Hematopoietic multipotent progenitor cell treated with erythropoietin and hydrocortisone succinate and interleukin-3 and kit ligand, for 15 days (in vitro differentiated cells): Measurements from ENCODE around the gene GRIA3.
"Not testable (repeated sequence)": the region's sequence is repeated elsewhere in the genome, so short reads cannot be mapped to it uniquely, and the experiment has no call there.

ENCODE experiments used
- DNase-seq: peaks from one replicate; pipeline ENCODE4 v3.0.0-alpha.2; 2015; ENCODE audit warnings: low spot score

Gene GRIA3

DNA sequence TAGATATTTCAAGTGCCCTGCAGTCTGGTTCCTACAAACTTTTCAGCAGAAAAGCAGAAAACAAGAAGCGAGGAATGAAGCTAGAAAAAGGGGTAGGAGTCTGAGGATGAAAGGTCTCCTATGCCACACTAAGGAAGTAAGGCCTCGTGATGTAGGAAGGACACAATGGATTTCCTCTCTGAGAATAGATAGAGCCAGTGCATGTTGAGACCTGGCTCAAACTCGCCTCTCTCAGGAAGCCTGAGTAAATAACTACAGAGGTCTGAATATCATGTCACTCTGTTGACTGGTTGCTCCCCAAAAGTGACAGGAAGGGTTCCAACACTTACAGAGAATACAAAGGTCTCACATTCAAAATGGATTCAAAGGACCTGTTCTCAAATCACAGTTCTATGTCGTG, 93.3 kb downstream of the GRIA3 start:
- no peak for DNase-seq

DNA sequence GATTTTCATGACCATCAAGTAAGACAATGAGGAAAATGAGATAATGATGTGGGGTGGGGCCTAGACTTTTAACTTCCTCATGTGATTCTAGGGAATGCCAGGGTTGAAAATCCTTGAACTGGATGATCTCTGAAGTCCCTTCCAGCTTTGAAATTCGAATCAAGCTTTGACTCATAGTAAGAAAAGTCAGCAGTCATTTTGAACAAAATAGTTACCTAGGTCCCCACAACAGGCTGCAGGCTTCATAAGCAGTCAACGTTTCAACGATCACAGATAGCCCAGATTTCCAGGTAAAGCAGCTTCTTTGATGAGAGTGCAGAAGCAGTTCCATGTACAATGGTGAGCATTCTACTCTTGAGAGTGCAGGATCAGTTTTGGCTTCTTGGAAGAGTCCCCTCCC, 93.7 kb downstream of the GRIA3 start:
- DNase-seq: no peak

DNA sequence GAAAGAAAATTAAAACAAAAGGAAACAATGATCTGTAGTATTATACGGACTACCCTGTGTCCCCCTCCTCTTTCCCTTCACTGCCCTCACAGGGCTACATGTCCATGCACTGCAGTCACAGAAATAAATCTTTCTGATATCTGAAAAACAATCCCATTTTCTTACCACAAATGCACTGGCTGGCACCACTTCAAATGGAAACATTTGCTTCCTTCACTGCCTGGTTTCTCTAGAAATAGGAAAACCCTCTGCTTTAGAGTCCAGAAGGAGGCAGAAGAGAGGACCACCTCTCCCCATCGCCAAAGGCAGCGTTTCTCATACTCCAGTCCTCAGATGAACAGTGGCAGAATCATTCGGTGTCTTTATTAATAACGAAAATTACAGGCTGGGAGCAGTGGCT, 98.2 kb downstream of the GRIA3 start:
- DNase-seq: no peak

DNA sequence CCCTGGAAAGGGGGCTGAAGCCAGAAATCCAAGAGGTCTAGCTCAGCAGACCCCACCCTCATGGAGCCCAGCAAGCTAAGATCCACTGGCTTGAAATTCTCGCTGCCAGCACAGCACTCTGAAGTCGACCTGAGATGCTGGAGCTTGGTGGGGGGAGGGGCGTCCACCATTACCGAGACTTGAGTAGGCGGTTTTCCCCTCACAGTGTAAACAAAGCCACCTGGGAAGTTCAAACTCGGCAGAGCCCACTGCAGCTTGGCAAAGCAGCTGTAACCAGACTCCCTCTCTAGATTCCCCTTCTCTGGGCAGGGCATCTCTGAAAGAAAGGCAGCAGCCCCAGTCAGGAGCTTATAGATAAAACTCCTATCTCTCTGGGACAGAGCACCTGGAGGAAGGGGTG, 99.3 kb downstream of the GRIA3 start:
- DNase-seq: not testable (repeated sequence)

DNA sequence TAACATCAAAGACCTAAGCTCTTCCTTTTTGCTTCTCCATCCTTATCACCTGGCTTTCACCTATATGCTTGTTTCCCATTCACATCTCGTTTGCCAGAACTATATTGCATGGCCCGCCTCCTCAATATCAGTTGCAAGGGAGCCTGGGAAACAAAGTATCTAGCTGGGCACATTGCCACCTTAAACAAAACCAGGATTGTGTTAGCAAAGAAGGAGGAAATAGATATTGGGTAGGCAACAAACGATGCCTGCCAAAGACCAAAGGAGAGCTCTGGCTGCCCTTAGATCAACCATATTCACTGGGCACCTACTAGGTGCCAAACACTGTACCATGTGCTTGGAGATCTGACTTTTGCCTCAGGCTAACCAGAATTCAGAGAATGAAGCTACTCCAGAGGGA, 107.5 kb downstream of the GRIA3 start:
- DNase-seq: no peak

DNA sequence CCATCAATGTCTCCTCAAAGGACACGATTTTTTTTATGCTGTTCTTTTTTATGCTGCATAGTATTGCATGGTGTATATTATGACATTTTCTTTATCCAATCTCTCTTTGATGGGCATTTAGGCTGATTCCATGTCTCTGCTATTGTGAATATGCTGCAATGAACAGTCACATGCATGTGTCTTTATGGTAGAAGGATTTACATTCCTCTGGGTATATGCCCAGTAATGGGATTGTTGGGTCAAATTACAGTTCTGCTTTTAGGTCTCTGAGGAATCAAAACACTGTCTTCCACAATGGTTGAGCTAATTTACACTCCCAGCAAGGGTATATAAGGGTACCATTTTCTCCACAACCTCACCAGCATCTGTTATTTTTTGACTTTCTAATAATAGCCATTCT, 113.9 kb downstream of the GRIA3 start:
- no peak for DNase-seq

DNA sequence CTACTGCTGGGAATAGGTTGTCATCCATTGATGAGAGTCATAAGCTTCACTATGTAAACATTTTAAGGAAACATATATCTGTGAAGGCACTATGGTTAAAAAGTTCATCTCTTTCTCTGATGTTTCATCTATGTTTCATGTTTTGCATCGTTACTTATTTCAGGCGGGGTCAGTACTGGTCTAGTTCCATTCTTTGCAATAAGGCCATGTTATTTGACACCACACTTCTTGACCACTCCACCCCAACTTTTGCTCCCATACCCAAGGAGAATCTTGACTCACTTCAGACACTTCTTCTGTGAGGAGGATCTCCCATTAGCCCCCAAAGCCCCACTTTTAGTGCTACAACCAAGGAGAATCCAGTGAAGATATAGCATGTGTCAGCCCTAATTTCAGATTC, 119.4 kb downstream of the GRIA3 start:
- no peak for DNase-seq

DNA sequence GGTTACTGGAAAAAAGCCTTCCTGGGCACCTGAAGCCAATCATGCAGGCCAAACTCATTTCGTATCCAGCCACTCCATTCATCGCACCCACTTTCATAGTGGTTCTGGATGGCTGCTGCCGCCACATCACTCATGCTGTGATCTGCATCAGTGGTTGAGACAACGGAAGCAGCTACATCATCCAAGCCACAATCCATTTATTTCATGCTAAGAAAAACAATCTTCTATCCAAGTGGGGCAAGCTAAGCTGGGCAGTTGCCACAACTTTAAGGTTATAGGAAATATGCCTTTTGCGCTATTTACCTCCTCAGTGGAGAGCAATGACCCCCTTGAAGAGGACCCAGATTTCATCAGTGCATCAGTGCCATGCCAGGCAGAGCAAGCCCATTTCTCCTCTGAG, 124.6 kb downstream of the GRIA3 start:
- no peak for DNase-seq

DNA sequence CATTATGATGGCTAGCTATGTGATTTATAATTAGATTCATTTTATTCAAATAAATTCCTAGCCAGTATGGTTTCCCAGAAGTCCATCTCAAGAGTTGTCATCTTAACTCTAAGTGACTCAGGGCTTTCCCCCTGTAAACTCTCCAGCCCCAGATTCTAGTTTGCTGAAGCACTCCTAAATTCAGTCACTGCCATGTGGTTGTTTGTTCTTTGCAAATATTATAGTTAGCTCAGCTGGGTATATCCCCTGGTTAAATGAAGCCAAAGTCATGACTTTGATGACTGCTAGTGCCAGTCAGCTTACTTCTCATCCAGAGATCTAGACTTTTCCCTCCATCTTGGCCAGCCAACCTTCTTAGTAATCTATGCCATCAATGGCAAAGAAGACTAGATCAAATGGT, 126.0 kb downstream of the GRIA3 start:
- DNase-seq: no peak

DNA sequence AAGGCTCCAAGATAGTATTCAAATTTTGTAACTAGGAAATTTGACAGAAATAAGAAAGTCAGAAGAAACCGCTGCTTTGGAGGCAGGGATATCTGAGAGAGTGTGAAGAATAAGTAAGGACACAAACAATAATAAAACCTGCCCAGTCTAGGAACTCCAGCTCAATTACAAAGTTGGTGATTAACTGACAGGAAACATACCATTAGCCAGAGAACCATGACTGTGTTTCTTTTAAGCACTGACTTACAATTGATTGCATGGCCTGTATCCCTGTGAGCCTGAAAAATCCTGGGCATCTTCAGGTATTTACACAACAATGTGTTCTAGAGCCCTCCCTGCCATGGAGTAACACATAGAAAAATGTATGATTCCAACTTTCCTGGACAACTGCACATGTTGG, 127.4 kb downstream of the GRIA3 start:
- DNase-seq: no peak

DNA sequence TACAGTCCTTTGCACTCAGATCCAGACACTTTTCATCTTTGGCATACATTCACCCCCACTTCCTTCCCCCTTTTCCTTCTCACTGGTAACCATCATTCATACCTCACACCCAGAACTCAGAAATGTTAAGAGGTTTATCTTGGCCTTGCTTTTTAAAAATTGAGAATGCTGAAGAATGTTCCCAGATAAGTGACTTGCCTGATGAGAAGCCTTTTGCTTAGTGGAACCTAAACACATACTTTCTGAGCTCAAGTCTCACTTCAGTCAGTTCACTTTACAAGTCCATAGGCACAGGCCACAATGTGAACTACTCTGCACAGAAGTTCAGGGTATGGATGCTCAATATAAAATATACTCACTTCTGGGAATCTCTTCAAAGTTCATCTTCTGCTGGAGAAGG, 129.4 kb downstream of the GRIA3 start:
- DNase-seq: no peak

DNA sequence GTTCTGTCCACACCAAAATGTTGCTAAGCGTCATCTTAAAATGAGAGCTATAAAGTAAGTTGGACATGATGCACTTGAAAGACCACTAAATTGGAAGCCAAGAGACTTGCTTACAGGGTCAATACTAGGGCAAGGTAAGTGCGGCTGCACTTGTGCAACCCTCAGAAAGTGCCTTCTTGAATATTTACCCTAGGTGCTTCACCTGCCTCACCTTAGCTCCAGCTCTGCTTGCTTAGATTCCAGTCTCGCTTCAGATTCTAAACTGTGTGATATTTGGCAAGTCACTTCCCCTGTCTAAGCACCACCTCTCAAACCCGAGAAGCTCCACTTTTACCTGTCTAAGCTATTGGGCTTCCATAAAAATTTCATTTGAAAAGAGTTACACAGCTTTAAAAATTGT, 136.5 kb downstream of the GRIA3 start:
- DNase-seq: no peak

DNA sequence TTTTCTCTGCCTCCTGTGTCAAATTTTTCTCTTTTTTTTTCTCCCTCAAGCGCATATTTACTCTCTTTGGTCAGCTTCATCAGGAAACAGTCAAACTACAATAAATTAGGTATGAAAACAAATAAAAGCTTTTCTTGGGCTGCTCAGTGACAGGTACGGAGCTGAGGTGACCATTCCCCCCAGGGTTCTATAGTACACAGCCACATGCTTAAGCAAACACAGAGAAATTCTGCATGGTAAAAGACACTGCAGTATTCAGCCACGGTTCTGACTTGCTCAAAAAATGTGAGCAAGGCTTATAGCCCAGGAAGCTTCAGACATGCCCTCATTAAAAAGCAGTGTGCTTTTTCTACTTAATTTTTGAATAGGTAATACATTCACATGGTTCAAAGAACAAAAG, 138.5 kb downstream of the GRIA3 start:
- no peak for DNase-seq

DNA sequence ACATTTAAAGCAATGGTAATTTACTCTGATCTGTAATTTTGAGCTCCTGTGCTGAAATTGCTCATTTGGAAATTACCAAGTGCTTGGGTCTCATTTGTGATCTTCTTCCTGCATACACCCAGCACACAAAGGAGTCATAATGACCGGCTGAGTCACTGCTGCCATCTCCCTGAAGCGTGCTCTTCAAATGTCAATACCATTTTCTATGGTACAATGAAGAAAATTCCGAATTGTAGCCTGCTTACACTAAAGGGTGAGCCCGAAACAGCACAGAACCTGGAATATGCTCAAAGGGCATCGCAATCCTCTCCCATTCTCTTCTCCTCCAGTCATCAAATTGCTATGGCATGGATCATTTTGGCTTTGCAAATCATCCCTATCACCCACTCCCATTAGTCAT, 140.5 kb downstream of the GRIA3 start:
- no peak for DNase-seq

DNA sequence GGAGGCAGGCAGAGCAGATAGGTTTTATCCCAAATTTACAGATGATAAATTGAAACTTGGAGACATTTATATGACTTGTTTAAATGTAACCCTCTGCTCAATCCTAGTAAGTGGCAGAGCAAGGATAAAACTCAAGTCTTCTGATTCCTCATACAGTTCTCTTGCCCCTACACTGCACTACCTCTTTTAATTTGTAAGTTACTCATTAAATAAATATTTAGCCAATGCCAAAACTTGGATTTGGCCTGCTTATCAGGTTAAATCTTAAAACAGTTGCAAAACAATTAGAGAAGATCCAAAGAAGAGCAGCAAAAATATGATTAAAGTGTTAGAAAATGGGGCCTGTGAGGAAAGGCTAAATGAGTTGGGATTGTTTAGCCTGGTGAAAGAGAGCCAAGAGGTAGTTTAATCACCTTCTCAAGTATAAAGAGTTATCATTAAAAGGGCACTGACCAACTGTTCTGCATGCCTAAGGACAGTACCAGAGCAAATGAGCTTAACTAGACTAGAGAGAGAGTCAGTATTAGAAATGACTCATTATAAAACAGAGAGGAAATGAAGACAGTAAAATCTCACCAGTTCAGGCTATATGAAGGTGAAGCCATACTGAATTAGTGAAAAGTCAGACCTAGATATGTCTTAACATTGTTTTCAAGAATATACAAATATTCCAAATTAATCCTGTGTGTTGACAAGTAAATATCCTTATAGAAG, 146.3 kb downstream of the GRIA3 start:
- DNase-seq: no peak

DNA sequence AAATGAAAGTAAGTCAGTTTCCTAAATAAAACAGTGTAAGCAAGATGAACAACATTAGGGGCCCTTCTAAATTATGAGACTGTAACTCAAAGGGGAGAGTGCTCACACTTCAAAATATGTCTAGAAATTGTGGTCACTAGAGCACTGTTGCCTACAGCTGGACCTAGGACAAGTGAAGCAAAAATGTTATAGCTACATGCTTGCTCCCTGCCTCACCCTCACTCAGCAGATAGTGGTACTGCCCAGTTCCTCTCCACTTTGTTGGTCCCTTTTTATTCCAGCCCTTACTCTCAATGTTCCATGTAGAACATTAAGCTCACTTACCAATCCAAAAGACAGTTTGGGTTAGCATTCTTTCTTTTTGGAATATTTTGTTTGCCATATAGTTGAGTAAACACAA, 147.3 kb downstream of the GRIA3 start:
- DNase-seq: no peak

DNA sequence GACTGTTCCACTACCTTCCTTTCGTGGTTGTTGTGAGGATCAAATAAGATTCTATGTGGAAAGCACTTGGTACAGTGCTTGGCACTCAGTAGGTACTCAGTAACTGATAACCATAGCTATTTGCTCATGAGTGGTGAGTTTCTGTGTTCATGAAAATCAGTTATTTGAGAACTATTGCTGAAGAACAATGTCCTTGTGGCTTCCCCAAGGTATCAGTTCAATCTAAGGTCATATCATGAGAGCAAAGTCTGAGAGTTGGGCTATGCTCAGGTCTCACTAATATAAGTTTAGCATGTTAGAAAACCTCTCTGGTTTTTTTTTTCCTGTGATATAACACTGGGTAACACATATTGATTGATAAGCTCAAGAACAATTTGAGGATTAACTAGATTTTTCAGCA, 147.8 kb downstream of the GRIA3 start:
- no peak for DNase-seq

DNA sequence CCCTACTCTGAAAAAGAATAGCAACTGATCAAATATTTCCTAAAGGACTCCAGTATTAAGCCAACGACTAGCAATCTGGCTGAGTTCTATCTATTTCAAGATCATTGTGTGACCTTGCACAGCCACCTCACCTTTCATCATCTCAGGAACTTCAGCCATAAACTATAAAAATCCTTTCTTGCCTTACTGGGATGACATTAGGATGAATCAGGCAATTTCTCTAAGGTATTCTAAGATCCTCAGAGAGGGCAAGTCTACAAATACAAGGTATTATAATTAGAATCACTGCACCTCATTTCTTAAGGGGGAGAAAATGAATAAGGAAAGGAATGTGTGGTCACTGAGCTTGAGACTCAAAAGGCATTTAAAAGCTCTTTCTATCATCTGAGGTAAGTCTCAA, 152.6 kb downstream of the GRIA3 start:
- no peak for DNase-seq

DNA sequence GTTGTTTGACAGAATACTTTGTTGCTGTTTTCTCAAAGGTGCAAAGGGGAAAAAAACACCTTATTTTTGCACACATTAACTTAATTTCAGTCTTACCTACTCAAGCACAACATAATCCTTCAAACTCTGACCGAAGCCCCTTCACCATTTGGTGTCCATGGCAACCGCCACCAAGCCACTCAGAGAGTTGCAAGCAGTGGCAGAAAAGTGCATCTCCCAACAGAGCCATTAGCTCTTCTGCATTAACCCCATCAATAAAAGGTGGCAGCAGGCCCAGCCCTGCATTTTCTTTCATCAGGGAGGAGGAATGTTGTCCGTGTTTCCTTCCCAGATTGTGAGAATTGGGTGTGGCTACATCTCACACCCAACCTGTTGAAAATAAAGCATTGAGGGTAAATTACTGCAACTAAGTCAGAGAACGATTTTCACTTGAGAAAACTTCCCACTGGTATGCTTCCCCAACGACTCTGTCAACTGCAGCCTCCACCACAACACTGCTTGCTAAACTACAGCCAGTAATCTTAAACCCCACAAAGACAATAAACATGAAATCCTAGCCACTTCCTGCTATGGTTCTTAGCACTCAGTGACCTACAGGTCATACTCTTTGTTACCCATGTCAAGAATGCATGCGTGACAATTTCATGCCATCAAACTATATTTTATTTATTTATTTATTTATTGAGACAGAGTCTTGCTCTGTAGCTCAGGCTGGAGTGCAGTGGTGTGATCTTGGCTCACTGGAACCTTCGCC, 154.0 kb downstream of the GRIA3 start:
- no peak for DNase-seq

DNA sequence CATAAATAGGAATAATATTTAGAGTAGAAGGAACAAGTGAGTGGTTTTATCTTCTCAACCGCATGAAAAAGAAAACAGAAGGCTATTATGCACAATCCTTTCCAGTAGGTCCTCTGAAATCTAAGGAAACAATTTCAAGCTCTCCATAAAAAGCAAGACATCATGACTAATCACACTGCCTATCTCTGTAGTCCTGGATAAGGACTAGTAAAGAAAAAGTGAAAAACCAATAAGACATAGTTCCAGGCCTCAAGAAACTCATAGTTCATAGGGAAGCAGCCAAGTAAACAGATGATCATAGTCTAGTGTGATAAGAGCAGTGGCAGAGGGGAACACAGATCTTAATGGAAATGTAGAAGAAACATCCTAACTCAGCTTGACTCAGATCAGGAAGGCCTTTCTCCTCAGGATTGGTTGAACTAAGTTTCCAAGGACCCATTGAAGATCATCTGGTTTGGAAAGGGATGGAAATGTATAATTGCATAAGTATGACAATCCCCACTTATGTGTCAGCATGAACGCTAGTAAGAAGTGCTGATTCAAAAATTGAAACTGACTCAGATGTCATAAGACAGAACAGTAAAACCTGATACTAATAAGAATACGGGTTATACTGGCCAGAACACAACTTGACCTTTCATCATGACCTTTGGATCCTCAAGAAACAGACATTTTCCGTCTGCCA, 155.3 kb downstream of the GRIA3 start:
- DNase-seq: no peak

DNA sequence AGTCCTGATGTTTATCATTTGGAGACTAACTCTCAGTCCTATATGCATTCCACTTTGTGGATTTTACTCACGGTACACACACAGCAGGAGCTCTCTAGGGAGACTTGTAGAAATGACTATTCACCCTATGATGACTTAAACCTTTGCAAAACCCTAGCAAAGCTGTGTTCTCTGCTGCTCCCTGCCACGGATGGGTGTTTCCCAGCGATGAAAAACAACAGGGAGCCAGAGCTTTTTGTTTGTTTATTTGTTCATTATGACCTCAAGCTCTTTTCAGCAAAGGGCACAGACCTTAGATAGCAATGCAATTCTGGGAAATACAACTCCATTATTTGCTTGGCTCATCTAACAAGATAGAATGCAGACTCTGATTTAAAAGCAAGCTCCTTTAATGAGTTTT, 156.6 kb downstream of the GRIA3 start:
- DNase-seq: no peak

DNA sequence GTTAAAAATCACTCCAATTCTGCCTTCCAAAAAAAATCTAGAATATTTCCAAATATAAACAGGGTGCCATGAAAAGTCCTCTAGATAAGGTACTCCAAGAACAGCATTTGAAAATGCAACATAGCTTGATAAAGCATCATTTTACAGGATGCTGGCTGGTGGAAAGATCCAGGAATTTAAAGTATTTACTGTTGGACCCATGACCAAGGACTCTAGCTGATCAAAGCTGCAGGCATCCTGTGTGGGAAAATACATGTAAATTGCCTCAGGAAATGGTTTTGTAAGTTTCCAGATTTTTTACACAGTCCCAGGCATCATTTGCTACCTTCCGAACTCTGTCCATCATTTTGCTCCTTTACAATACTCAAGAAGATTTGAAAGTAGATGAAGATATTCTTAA, 164.4 kb downstream of the GRIA3 start:
- DNase-seq: no peak

DNA sequence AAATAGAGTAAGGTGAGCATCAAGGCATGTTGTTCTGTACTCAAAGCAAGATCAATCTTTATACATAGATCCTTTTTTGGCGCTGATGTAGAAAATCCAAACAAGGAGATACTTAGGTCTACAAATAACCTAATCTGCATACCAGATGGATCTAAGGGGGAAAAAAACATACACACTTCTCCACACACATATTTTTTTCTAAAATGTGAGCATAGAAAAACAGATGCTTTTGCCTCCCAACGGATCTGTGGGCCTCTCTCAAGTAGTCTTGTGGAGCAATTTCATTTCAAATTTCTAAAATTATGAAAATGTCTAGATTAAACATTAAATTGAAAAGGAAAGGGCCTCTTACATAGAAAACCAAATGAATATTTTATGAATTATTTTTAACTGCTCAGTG, 166.1 kb downstream of the GRIA3 start:
- no peak for DNase-seq
